Liver (tissue), 9 donors: ENCODE results near the gene TVP23A. TPM values are rescaled to one million over a fixed set of nuclear protein-coding genes. Genes with fewer than 3 reads are reported as not detected.

Experiments used
- DNase-seq: peaks from one replicate; pipeline ENCODE4 v3.0.0-alpha.2; 2017; ENCODE audit warnings: low spot score
- H3K27ac ChIP-seq, 2 donors: one replicate each; pipeline ENCODE4 v1.7.0; 2013; ENCODE audit warnings: inconsistent platforms in 2 of 2, low read length in 2 of 2, control low read depth in 1 of 2, low read depth in 1 of 2, mild to moderate bottlenecking in 1 of 2
- H3K27me3 ChIP-seq, 4 donors: one replicate each; pipeline versions ENCODE4 v1.6.1 to v1.7.0; 2013; ENCODE audit warnings: low read length in 3 of 4, inconsistent platforms in 1 of 4, mild to moderate bottlenecking in 1 of 4, moderate library complexity in 1 of 4; ENCODE audit not compliant: control insufficient read depth in 4 of 4, insufficient read depth in 4 of 4
- H3K36me3 ChIP-seq, 4 donors: one replicate each; pipeline versions ENCODE4 v1.6.1 to v1.7.0; 2013; ENCODE audit warnings: low read length in 3 of 4, mild to moderate bottlenecking in 3 of 4, low read depth in 1 of 4, moderate library complexity in 1 of 4; ENCODE audit not compliant: control insufficient read depth in 4 of 4, insufficient read depth in 3 of 4
- H3K4me1 ChIP-seq, 4 donors: one replicate each; pipeline versions ENCODE4 v1.6.1 to v1.7.0; 2013; ENCODE audit warnings: low read length in 3 of 4, mild to moderate bottlenecking in 3 of 4, moderate library complexity in 1 of 4; ENCODE audit not compliant: control insufficient read depth in 4 of 4, insufficient read depth in 4 of 4
- H3K4me3 ChIP-seq, 3 donors: one replicate each; pipeline versions ENCODE4 v1.6.1 to v1.7.0; 2013; ENCODE audit warnings: low read length in 3 of 3, control low read depth in 1 of 3, low read depth in 1 of 3, mild to moderate bottlenecking in 1 of 3
- H3K9ac ChIP-seq, 2 donors: one replicate each; pipeline ENCODE4 v1.7.0; 2013; ENCODE audit warnings: low read length in 2 of 2, mild to moderate bottlenecking in 2 of 2, moderate library complexity in 2 of 2, control low read depth in 1 of 2, low read depth in 1 of 2
- H3K9me3 ChIP-seq, 4 donors: one replicate each; pipeline versions ENCODE4 v1.6.1 to v1.7.0; 2013; ENCODE audit warnings: low read length in 3 of 4; ENCODE audit not compliant: control insufficient read depth in 4 of 4
- EGR1 ChIP-seq, 2 donors: IDR thresholded peaks; 2 replicates each; pipeline ENCODE4 v1.6.1; 2016 to 2018; ENCODE audit warnings: antibody characterized with exemption in 2 of 2, low read depth in 2 of 2
- FOXA1 ChIP-seq: IDR thresholded peaks from 2 replicates; pipeline ENCODE4 v1.6.1; 2016; ENCODE audit warnings: antibody characterized with exemption
- FOXA2 ChIP-seq: IDR thresholded peaks from 2 replicates; pipeline ENCODE4 v1.6.1; 2016; ENCODE audit warnings: antibody characterized with exemption
- GABPA ChIP-seq, 2 donors: IDR thresholded peaks in 1 of 2; conservative IDR thresholded peaks in 1 of 2; 2 replicates each; pipeline ENCODE4 v1.6.1; 2016; ENCODE audit warnings: antibody characterized with exemption in 2 of 2, mild to moderate bottlenecking in 1 of 2, moderate library complexity in 1 of 2
- HNF4A ChIP-seq, 2 donors: conservative IDR thresholded peaks; 2 replicates each; pipeline ENCODE4 v1.6.1; 2016; ENCODE audit warnings: antibody characterized with exemption in 2 of 2, mild to moderate bottlenecking in 2 of 2
- MAX ChIP-seq: IDR thresholded peaks from 2 replicates; pipeline ENCODE4 v1.6.1; 2016; ENCODE audit warnings: antibody characterized with exemption
- NR2F2 ChIP-seq: IDR thresholded peaks from 2 replicates; pipeline ENCODE4 v1.6.1; 2016; ENCODE audit warnings: antibody characterized with exemption
- RAD21 ChIP-seq, 2 donors: IDR thresholded peaks; 2 replicates each; pipeline ENCODE4 v1.6.1; 2016; ENCODE audit warnings: antibody characterized with exemption in 2 of 2, mild to moderate bottlenecking in 2 of 2
- REST ChIP-seq: IDR thresholded peaks from 2 replicates; pipeline ENCODE4 v1.6.1; 2016; ENCODE audit warnings: antibody characterized with exemption, mild to moderate bottlenecking
- RXRA ChIP-seq, 2 donors: IDR thresholded peaks; 2 replicates each; pipeline ENCODE4 v1.6.1; 2017 to 2018; ENCODE audit warnings: antibody characterized with exemption in 2 of 2, mild to moderate bottlenecking in 1 of 2
- SP1 ChIP-seq: IDR thresholded peaks from 2 replicates; pipeline ENCODE4 v1.6.1; 2018; ENCODE audit warnings: antibody characterized with exemption, mild to moderate bottlenecking
- TAF1 ChIP-seq: conservative IDR thresholded peaks from 2 replicates; pipeline ENCODE4 v1.6.1; 2016; ENCODE audit warnings: antibody characterized with exemption, mild to moderate bottlenecking
- YY1 ChIP-seq: IDR thresholded peaks from 2 replicates; pipeline ENCODE4 v1.6.1; 2016; ENCODE audit warnings: antibody characterized with exemption, mild to moderate bottlenecking
- WGBS: extraction: QIAGEN DNeasy Blood & Tissue Kit; methylation state at CpG from one replicate; pipeline ENCODE4 v1.1.7; 2013; 5-methylcytosine and 5-hydroxymethylcytosine counted together
- polyA plus RNA-seq, 2 donors: library from polyadenylated mRNA; stranded (reverse) in 1 of 2; unstranded in 1 of 2; fragments of 200-250 nt in 1 of 2; fragments of >200 nt in 1 of 2; fragmentation: Nextera tagmentation in 1 of 2; extraction: Ambion mirVana in 1 of 2; gene quantifications; one replicate each; pipeline versions ENCODE4 v1.2.1 to v1.2.3, GENCODE V29; 2013 to 2015
- total RNA-seq, 2 donors: library from RNA; depleted of rRNA; stranded (reverse); fragments of >200 nt; gene quantifications; one replicate each; pipeline ENCODE4 v1.2.3, GENCODE V29; 2014
- donor health status: healthy.
- donor health status: healthy.
- donor health status: healthy.
- donor health status: healthy.
- donor health status: healthy.

Gene TVP23A
- total and polyA plus RNA-seq, 4 donors: 0.09 to 0.32 (median 0.09) TPM; not detected in 1

GRCh38 chr16:10808850-10809249, 9.7 kb downstream of the TVP23A start:
- no peak overlapping the region for H3K27ac ChIP-seq
- no peaks in the 10 kb centered on the region for H3K4me1 ChIP-seq
- H3K36me3 ChIP-seq: no peaks in the 10 kb centered on the region
- WGBS: 82% methylated on average over 3 of the region's 3 CpGs
- no peak for DNase-seq
- H3K9ac ChIP-seq: no peak overlapping the region
- TF ChIP-seq NR2F2 (no peak), MAX (no peak), GABPA (IDR thresholded peaks at IDR 0.05 in 1 of 2, conservative IDR thresholded peaks at IDR 0.05 in 1 of 2) (no peak), FOXA1 (no peak), EGR1 (IDR thresholded peaks at IDR 0.05; ENCODE audit: low read depth in 2 of 2) (no peak), RAD21 (IDR thresholded peaks at IDR 0.05) (no peak), TAF1 (no peak), RXRA (IDR thresholded peaks at IDR 0.05) (no peak), YY1 (no peak), SP1 (no peak), REST (no peak)
- no peaks in the 10 kb centered on the region for H3K9me3 ChIP-seq
- H3K4me3 ChIP-seq: no peak overlapping the region
- H3K27me3 ChIP-seq: no peaks in the 10 kb centered on the region

GRCh38 chr16:10808218-10808617, 10.4 kb downstream of the TVP23A start:
- TF ChIP-seq FOXA1 (no peak), NR2F2 (no peak), TAF1 (no peak), MAX (no peak), SP1 (no peak), HNF4A (conservative IDR thresholded peaks at IDR 0.05) (no peak), GABPA (IDR thresholded peaks at IDR 0.05 in 1 of 2, conservative IDR thresholded peaks at IDR 0.05 in 1 of 2) (no peak), FOXA2 (no peak), REST (no peak)
- Histone ChIP-seq H3K27me3 (no peaks in the 10 kb centered on the region), H3K9me3 (no peaks in the 10 kb centered on the region), H3K27ac (no peak overlapping the region), H3K4me1 (no peaks in the 10 kb centered on the region), H3K36me3 (no peaks in the 10 kb centered on the region), H3K4me3 (no peak overlapping the region), H3K9ac (no peak overlapping the region)
- no peak for DNase-seq
- WGBS: 83% methylated on average over 3 of the region's 3 CpGs
